ENCODE results near the gene DDO.

DNA sequence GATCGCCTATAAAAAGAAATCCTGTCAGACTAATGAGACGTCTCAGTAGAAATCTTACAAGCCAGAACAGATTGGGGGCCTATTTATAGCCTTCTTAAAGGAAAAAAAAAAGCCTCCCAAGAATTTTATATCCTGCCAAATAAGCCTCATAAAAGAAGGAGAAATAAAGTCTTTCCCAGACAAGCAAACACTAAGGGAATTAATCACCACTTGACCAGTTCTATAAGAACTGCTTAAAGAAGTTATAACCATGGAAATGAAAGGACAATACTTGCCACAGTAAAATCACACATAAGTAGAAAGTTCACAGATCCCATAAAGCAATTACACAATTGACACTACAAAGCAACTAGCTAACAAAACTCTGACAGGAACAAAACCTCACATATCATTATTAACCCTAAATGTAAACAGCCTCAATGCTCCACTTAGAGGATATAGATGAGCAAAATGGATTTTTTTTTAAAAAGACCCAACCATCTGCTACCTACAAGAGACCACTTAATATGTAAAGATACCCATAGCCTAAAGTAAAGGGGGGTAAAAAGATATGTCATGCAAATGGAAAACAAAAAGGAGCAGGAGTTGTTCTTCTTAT is 47.6 kb upstream of the DDO start:
- TF ChIP-seq, protein P1, sequence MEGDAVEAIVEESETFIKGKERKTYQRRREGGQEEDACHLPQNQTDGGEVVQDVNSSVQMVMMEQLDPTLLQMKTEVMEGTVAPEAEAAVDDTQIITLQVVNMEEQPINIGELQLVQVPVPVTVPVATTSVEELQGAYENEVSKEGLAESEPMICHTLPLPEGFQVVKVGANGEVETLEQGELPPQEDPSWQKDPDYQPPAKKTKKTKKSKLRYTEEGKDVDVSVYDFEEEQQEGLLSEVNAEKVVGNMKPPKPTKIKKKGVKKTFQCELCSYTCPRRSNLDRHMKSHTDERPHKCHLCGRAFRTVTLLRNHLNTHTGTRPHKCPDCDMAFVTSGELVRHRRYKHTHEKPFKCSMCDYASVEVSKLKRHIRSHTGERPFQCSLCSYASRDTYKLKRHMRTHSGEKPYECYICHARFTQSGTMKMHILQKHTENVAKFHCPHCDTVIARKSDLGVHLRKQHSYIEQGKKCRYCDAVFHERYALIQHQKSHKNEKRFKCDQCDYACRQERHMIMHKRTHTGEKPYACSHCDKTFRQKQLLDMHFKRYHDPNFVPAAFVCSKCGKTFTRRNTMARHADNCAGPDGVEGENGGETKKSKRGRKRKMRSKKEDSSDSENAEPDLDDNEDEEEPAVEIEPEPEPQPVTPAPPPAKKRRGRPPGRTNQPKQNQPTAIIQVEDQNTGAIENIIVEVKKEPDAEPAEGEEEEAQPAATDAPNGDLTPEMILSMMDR (IDR thresholded peaks at IDR 0.05), result no peak
- no peak for TF ChIP-seq POLR2A (IDR thresholded peaks at IDR 0.05)
